ENCODE results near the gene JADE2. TPM values are rescaled to one million over a fixed set of nuclear protein-coding genes. Genes with fewer than 3 reads are reported as not detected.

JADE2 gene
- total RNA-seq, 4 donors from 2014 or later, result 18.3 to 87.4 (median 48.2) TPM

GRCh38 chr5:134503088-134503936 is 22.2 kb upstream of the JADE2 start:
- TF ChIP-seq CTCF (IDR thresholded peaks at IDR 0.05; ENCODE audit: low read depth), result no peak

GRCh38 chr5:134503937-134504437 is 21.5 kb upstream of the JADE2 start:
- TF ChIP-seq CTCF (IDR thresholded peaks at IDR 0.05; ENCODE audit: low read depth), result no peak

- TF ChIP-seq CTCF (IDR thresholded peaks at IDR 0.05; ENCODE audit: low read depth), result no peak
Measured at GRCh38 chr5:134504629-134505300, 20.7 kb upstream of the JADE2 start.

GRCh38 chr5:134506054-134507039 is 19.1 kb upstream of the JADE2 start:
- no peak for TF ChIP-seq CTCF (IDR thresholded peaks at IDR 0.05; ENCODE audit: low read depth)

GRCh38 chr5:134507452-134507851 is 18.0 kb upstream of the JADE2 start:
- no peak for TF ChIP-seq CTCF (IDR thresholded peaks at IDR 0.05; ENCODE audit: low read depth)

GRCh38 chr5:134508521-134509195 is 16.8 kb upstream of the JADE2 start:
- TF ChIP-seq CTCF (IDR thresholded peaks at IDR 0.05; ENCODE audit: low read depth), result no peak

Data from subcutaneous adipose tissue (tissue), 4 donors.